ENCODE results near the gene AKAP5.
"Not testable (repeated sequence)": the region's sequence is repeated elsewhere in the genome, so short reads cannot be mapped to it uniquely, and the experiment has no call there.

Gene AKAP5

GRCh38 chr14:64502887-64503433 lies 37.7 kb downstream of the AKAP5 start:
- peak; percentile 38 for DNase-seq (ENCODE audit: low read depth)

- DNase-seq (ENCODE audit: low read depth) = peak; percentile 97
Measured at GRCh38 chr14:64503434-64504309, 38.4 kb downstream of the AKAP5 start, which contains the start of gene ZBTB25. TSS of gene ZBTB25 (minus strand) at chr14:64503838. CDS start at chr14:64490533, 13,305 bp downstream.

GRCh38 chr14:64504310-64504896 lies 39.1 kb downstream of the AKAP5 start, which contains the start of gene ZBTB1:
TSS of gene ZBTB1 (plus strand) at chr14:64504770. CDS start at chr14:64521505, 16,735 bp downstream.
- peak; percentile 85 for DNase-seq (ENCODE audit: low read depth)

- peak; percentile 92 for DNase-seq (ENCODE audit: low read depth)
Measured at GRCh38 chr14:64504897-64505794, 39.8 kb downstream of the AKAP5 start.

GRCh38 chr14:64506721-64507120 lies 41.4 kb downstream of the AKAP5 start:
- no peak for DNase-seq (ENCODE audit: low read depth)

GRCh38 chr14:64507376-64508156 lies 42.3 kb downstream of the AKAP5 start:
- DNase-seq (ENCODE audit: low read depth) = peak; percentile 67

GRCh38 chr14:64508215-64508776 lies 43.0 kb downstream of the AKAP5 start:
- no peak for DNase-seq (ENCODE audit: low read depth)

GRCh38 chr14:64509036-64509435 lies 43.7 kb downstream of the AKAP5 start:
- no peak for DNase-seq (ENCODE audit: low read depth)

- DNase-seq (ENCODE audit: low read depth) = peak; percentile 69
Measured at GRCh38 chr14:64510825-64511671, 45.7 kb downstream of the AKAP5 start.

GRCh38 chr14:64513271-64513670 lies 48.0 kb downstream of the AKAP5 start:
- no peak for DNase-seq (ENCODE audit: low read depth)

GRCh38 chr14:64515053-64515452 lies 49.8 kb downstream of the AKAP5 start:
- no peak for DNase-seq (ENCODE audit: low read depth)

- no peak for DNase-seq (ENCODE audit: low read depth)
Measured at GRCh38 chr14:64516969-64517368, 51.7 kb downstream of the AKAP5 start.

GRCh38 chr14:64517667-64518066 lies 52.4 kb downstream of the AKAP5 start:
- not testable (repeated sequence) for DNase-seq (ENCODE audit: low read depth)

GRCh38 chr14:64518229-64518628 lies 52.9 kb downstream of the AKAP5 start:
- no peak for DNase-seq (ENCODE audit: low read depth)

GRCh38 chr14:64520699-64521098 lies 55.4 kb downstream of the AKAP5 start:
- DNase-seq (ENCODE audit: low read depth) = no peak

GRCh38 chr14:64522591-64523355 lies 57.5 kb downstream of the AKAP5 start:
- DNase-seq (ENCODE audit: low read depth) = no peak

All from iris pigment epithelial cell (primary cell).